ENCODE measurements around the gene JAZF1. TPM values are rescaled to one million over a fixed set of nuclear protein-coding genes. Genes with fewer than 3 reads are reported as not detected.
A peak's percentile ranks its signal among the peaks of the same experiment; 100 is the strongest.

The JAZF1 gene
- polyA plus RNA-seq, 1 donor: 11.4 TPM

- WGBS (ENCODE audit: insufficient coverage, low lambda C conversion rate): no CpG with 5 or more reads among the region's 3 CpGs
- no peak for DNase-seq
- H3K4me1 ChIP-seq (ENCODE audit: control insufficient read depth, insufficient read depth, low read length): no peaks in the 10 kb centered on the region
- H3K9me3 ChIP-seq (ENCODE audit: control insufficient read depth, low read depth, low read length): no peaks in the 10 kb centered on the region
- peaks cover 20% of the 10 kb centered on the region for H3K36me3 ChIP-seq (ENCODE audit: control insufficient read depth, insufficient read depth, low read length)
- no peak overlapping the region for H3K27ac ChIP-seq (ENCODE audit: low read length)
- H3K27me3 ChIP-seq (ENCODE audit: control insufficient read depth, insufficient read depth, low read length): no peaks in the 10 kb centered on the region
- no peak overlapping the region for H3K4me3 ChIP-seq (ENCODE audit: low read length)
Observed at GRCh38 chr7:27804139-27804538, 376.5 kb downstream of the JAZF1 start.

GRCh38 chr7:27802999-27803398, 377.6 kb downstream of the JAZF1 start:
- Histone ChIP-seq H3K4me3 (ENCODE audit: low read length) (no peak overlapping the region), H3K4me1 (ENCODE audit: control insufficient read depth, insufficient read depth, low read length) (no peaks in the 10 kb centered on the region), H3K36me3 (ENCODE audit: control insufficient read depth, insufficient read depth, low read length) (peaks cover 18% of the 10 kb centered on the region), H3K9me3 (ENCODE audit: control insufficient read depth, low read depth, low read length) (no peaks in the 10 kb centered on the region), H3K27ac (ENCODE audit: low read length) (no peak overlapping the region), H3K27me3 (ENCODE audit: control insufficient read depth, insufficient read depth, low read length) (no peaks in the 10 kb centered on the region)
- DNase-seq: no peak
- 100% methylated on average over 2 of the region's 2 CpGs for WGBS (ENCODE audit: insufficient coverage, low lambda C conversion rate)

GRCh38 chr7:27799212-27799611, 381.4 kb downstream of the JAZF1 start:
- peaks cover 20% of the 10 kb centered on the region for H3K36me3 ChIP-seq (ENCODE audit: control insufficient read depth, insufficient read depth, low read length)
- H3K27ac ChIP-seq (ENCODE audit: low read length): no peak overlapping the region
- H3K4me3 ChIP-seq (ENCODE audit: low read length): no peak overlapping the region
- no peaks in the 10 kb centered on the region for H3K9me3 ChIP-seq (ENCODE audit: control insufficient read depth, low read depth, low read length)
- WGBS (ENCODE audit: insufficient coverage, low lambda C conversion rate): 100% methylated on average over 1 of the region's 2 CpGs
- H3K4me1 ChIP-seq (ENCODE audit: control insufficient read depth, insufficient read depth, low read length): no peaks in the 10 kb centered on the region
- H3K27me3 ChIP-seq (ENCODE audit: control insufficient read depth, insufficient read depth, low read length): no peaks in the 10 kb centered on the region
- no peak for DNase-seq

GRCh38 chr7:27795977-27796376, 384.6 kb downstream of the JAZF1 start:
- Histone ChIP-seq H3K9me3 (ENCODE audit: control insufficient read depth, low read depth, low read length) (no peaks in the 10 kb centered on the region), H3K4me3 (ENCODE audit: low read length) (no peak overlapping the region), H3K27me3 (ENCODE audit: control insufficient read depth, insufficient read depth, low read length) (no peaks in the 10 kb centered on the region), H3K27ac (ENCODE audit: low read length) (no peak overlapping the region), H3K4me1 (ENCODE audit: control insufficient read depth, insufficient read depth, low read length) (no peaks in the 10 kb centered on the region), H3K36me3 (ENCODE audit: control insufficient read depth, insufficient read depth, low read length) (peaks cover 25% of the 10 kb centered on the region)
- WGBS (ENCODE audit: insufficient coverage, low lambda C conversion rate): no CpG with 5 or more reads among the region's 1 CpG
- no peak for DNase-seq

DNA sequence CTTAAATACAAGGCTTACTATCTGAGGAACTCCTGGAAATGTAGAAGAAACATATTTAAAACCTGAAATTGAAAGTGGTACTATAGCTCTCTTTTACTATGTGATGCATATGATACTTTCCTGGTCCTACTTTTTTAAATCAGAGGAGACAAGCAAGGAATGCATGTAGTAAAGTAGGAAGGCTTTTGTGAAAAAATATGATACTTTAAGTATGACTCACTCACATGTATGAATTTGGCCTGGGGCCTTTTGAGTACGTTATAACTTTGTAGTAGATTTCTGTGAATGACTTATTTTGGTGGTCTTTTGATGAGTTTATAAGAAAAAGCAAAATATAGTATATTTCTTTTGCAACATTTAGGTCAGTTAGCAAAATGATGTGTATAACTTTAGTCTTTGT, 386.8 kb downstream of the JAZF1 start:
- peaks cover 24% of the 10 kb centered on the region for H3K36me3 ChIP-seq (ENCODE audit: control insufficient read depth, insufficient read depth, low read length)
- no peak for DNase-seq
- WGBS (ENCODE audit: insufficient coverage, low lambda C conversion rate): no CpG with 5 or more reads among the region's 1 CpG

DNA sequence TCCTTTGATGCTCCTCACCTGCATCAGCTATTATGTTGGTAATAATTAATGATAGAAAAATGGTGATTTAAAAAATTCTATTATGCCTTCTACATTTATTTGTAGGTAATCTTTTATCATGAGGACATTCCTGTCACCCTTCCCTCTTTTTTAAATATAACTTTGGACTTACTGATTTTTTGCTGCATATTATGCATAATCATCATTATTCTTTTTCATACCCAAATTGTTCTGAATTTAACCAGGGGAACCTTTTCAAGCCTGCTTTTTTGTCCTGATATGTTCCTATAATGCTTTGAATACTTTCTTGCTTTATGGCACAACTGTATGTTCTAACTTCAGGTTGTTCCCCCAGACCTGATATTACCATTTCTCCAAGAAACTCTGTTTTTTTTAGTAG, 392.2 kb downstream of the JAZF1 start:
- no peak overlapping the region for H3K27ac ChIP-seq (ENCODE audit: low read length)
- no peaks in the 10 kb centered on the region for H3K27me3 ChIP-seq (ENCODE audit: control insufficient read depth, insufficient read depth, low read length)
- H3K36me3 ChIP-seq (ENCODE audit: control insufficient read depth, insufficient read depth, low read length): peaks cover 28% of the 10 kb centered on the region
- H3K4me3 ChIP-seq (ENCODE audit: low read length): no peak overlapping the region
- no peaks in the 10 kb centered on the region for H3K9me3 ChIP-seq (ENCODE audit: control insufficient read depth, low read depth, low read length)
- H3K4me1 ChIP-seq (ENCODE audit: control insufficient read depth, insufficient read depth, low read length): no peaks in the 10 kb centered on the region
- DNase-seq: no peak

More for the DNA sequence above, 386.8 kb downstream of the JAZF1 start:
- H3K9me3 ChIP-seq (ENCODE audit: control insufficient read depth, low read depth, low read length): no peaks in the 10 kb centered on the region
- H3K27ac ChIP-seq (ENCODE audit: low read length): no peak overlapping the region
- H3K4me1 ChIP-seq (ENCODE audit: control insufficient read depth, insufficient read depth, low read length): no peaks in the 10 kb centered on the region
- H3K27me3 ChIP-seq (ENCODE audit: control insufficient read depth, insufficient read depth, low read length): no peaks in the 10 kb centered on the region
- H3K4me3 ChIP-seq (ENCODE audit: low read length): no peak overlapping the region

DNA sequence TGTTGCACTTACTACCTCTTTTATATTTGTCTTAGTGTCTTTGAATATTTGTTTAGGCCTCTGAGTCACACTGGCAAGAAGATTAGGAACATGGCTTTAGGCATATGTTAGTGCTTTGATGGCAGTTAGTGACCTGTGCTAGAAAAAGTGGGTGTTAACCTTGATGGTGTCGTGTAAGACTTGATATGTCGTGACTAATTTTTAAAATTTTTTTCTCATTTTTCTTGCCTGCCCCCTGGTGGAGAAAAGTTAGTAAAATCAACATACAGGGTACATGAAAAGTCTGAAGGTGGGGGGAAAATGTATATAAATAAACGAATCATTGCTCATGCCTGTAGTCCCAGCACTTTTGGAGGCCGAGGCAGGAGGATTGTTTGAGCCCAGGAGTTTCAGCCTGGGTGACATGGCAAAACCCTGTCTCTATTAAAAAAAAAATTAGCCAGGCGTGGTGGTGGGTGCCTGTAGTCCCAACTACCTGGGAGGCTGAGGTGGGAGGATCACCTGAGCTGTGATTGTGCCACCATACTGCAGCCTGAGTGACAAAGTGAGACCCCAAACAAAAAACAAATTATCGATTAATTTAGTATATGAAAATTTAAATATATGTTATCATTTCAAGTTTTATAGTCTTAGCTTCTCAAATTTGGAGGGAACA, 396.1 kb downstream of the JAZF1 start:
- no peak overlapping the region for H3K27ac ChIP-seq (ENCODE audit: low read length)
- peak in 1 of 2 donors; percentile 34 for DNase-seq
- no peak overlapping the region for H3K4me3 ChIP-seq (ENCODE audit: low read length)
- peaks cover 20% of the 10 kb centered on the region for H3K36me3 ChIP-seq (ENCODE audit: control insufficient read depth, insufficient read depth, low read length)
- H3K4me1 ChIP-seq (ENCODE audit: control insufficient read depth, insufficient read depth, low read length): no peaks in the 10 kb centered on the region
- H3K27me3 ChIP-seq (ENCODE audit: control insufficient read depth, insufficient read depth, low read length): no peaks in the 10 kb centered on the region
- 100% methylated on average over 1 of the region's 6 CpGs for WGBS (ENCODE audit: insufficient coverage, low lambda C conversion rate)
- H3K9me3 ChIP-seq (ENCODE audit: control insufficient read depth, low read depth, low read length): no peaks in the 10 kb centered on the region

DNA sequence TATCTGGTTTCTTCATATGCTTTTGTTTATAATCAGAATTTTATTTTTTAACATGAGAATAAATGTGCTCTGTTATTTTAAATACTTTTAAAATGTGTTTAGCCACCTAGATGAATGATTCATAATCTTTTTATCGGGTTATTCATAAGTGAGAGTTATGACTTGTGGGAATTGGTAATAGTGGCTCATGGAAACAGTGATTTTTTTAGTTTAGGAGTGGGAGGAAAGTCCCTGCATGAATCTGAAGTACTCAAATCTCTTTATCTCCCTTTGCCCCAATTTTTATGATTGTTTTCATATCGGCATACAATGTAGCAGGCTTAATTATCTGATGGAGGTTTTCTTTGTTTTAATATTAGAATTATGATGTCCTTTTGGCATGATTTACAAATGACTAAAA, 397.7 kb downstream of the JAZF1 start:
- DNase-seq: no peak
- 38% methylated on average over 1 of the region's 2 CpGs for WGBS (ENCODE audit: insufficient coverage, low lambda C conversion rate)
- Histone ChIP-seq H3K4me3 (ENCODE audit: low read length) (no peak overlapping the region), H3K27ac (ENCODE audit: low read length) (no peak overlapping the region), H3K9me3 (ENCODE audit: control insufficient read depth, low read depth, low read length) (no peaks in the 10 kb centered on the region), H3K36me3 (ENCODE audit: control insufficient read depth, insufficient read depth, low read length) (peaks cover 18% of the 10 kb centered on the region), H3K4me1 (ENCODE audit: control insufficient read depth, insufficient read depth, low read length) (no peaks in the 10 kb centered on the region), H3K27me3 (ENCODE audit: control insufficient read depth, insufficient read depth, low read length) (no peaks in the 10 kb centered on the region)

DNA sequence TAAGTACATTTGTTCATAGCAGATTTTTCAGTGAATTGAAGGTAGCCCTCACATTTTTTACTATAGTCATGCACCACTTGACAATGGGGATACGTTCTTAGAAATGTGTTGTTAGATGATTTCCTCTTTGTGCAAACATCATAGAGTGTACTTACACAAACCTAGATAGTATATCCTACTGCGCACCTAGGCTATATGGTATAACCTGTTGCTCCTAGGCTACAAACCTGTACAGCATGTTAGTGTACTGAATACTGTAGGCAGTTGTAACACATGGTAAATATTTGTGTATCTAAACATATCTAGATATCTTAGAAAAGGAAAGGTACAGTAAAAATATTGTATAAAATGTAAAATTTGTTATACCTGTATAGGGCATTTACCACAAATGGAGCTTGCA, 399.4 kb downstream of the JAZF1 start:
- Histone ChIP-seq H3K9me3 (ENCODE audit: control insufficient read depth, low read depth, low read length) (no peaks in the 10 kb centered on the region), H3K36me3 (ENCODE audit: control insufficient read depth, insufficient read depth, low read length) (peaks cover 10% of the 10 kb centered on the region), H3K27ac (ENCODE audit: low read length) (no peak overlapping the region), H3K4me3 (ENCODE audit: low read length) (no peak overlapping the region), H3K4me1 (ENCODE audit: control insufficient read depth, insufficient read depth, low read length) (no peaks in the 10 kb centered on the region), H3K27me3 (ENCODE audit: control insufficient read depth, insufficient read depth, low read length) (no peaks in the 10 kb centered on the region)
- no CpG with 5 or more reads among the region's 2 CpGs for WGBS (ENCODE audit: insufficient coverage, low lambda C conversion rate)
- DNase-seq: no peak

Measured in large intestine (tissue), 3 donors.